NOMO-1 treated with dmso at 0.1 percent for 144 hours (cell line): Measurements from ENCODE around the gene THRA.
"Not testable (repeated sequence)": the region's sequence is repeated elsewhere in the genome, so short reads cannot be mapped to it uniquely, and the experiment has no call there.

Source experiments
- DNase-seq: peaks from one replicate; lab custom pipeline; 2025; ENCODE audit not compliant: unreplicated experiment; lab: John Stamatoyannopoulos, UW

Gene THRA

DNA sequence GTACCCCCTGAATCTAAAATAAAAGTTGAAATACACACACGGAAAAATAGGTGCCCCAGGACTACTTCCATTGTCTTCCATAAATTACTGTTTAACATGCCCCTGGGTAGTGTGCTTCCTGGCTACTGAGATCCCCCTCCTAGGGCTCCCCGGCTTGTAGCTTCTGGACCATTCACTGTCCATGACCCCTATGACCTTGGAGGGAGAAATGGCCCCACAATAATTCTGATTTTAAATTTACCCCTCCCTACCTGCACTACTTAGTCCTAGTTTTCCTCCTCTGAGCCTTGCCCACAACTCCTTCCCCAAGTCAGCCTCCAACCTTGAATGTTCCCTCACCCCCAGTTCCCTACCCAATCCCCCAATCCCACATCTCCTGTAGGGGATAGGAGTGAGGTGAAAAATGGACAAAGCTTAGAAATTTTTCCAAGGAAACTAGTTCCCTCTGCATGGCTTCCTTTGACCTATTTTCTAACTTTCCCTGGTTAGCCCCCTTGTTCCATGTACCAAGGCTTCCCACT, 49.5 kb downstream of the THRA start:
- no peak for DNase-seq

- no peak for DNase-seq
Measured at GRCh38 chr17:40112718-40113109, 49.9 kb downstream of the THRA start.

- DNase-seq = peak; percentile 97
Measured at GRCh38 chr17:40113110-40113906, 50.5 kb downstream of the THRA start.

DNA sequence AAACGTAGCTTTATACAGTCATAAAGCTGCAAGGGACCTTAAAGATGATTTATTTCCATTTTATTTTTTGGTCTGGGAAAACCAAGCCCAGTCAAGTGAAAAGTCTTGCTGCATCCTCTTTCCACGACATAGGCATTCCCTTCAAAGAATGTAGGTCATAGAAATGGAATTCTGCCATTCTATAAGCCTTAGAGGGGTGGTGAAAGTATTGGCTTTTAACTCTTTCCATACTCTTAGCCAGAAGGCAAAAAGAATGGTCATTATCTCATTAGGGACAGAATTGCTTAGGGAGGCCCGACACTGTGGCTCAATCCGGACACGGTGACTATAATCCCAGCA, 51.1 kb downstream of the THRA start:
- no peak for DNase-seq

GRCh38 chr17:40115101-40115436, 52.3 kb downstream of the THRA start:
- DNase-seq = no peak

GRCh38 chr17:40121181-40122135, 58.7 kb downstream of the THRA start, which contains the start of gene MSL1:
MSL1 (plus strand) TSS chr17:40121971; CDS start chr17:40122613, 642 bp downstream.
- no peak for DNase-seq

GRCh38 chr17:40122136-40122998, 59.6 kb downstream of the THRA start:
- no peak for DNase-seq

DNA sequence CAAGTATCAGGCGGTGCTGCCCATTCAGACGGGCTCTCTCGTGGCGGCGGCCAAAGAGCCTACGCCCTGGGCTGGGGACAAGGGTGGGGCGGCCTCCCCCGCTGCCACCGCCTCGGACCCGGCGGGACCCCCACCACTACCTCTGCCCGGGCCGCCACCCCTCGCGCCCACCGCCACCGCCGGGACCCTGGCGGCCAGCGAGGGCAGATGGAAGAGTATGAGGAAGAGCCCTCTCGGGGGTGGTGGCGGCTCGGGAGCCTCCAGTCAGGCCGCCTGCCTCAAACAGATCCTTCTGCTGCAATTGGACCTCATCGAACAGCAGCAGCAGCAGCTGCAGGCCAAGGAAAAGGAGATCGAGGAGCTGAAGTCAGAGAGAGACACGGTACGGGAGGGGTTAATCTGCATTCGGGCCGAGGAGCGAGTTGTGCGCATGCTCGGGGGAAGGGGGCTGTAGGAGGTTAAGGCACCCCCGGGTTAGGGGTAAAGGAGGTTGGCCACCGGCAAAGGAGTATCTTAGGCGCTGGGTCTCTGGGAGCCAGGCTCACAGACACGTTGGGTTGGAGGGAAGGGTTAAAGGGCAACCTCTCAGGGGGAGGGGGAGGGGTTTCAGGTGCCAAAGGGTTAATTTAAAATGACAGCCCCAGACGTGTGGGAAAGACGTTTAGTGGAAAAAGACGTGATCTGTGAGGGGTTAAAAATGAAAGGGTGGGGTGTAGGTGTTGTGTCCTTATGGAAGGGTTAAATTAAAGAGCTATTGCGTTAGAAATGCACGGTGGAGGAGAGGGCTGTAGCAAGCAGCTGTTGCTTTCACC, 60.4 kb downstream of the THRA start:
- no peak for DNase-seq

- DNase-seq = no peak
Measured at GRCh38 chr17:40123811-40124114, 61.0 kb downstream of the THRA start.

DNA sequence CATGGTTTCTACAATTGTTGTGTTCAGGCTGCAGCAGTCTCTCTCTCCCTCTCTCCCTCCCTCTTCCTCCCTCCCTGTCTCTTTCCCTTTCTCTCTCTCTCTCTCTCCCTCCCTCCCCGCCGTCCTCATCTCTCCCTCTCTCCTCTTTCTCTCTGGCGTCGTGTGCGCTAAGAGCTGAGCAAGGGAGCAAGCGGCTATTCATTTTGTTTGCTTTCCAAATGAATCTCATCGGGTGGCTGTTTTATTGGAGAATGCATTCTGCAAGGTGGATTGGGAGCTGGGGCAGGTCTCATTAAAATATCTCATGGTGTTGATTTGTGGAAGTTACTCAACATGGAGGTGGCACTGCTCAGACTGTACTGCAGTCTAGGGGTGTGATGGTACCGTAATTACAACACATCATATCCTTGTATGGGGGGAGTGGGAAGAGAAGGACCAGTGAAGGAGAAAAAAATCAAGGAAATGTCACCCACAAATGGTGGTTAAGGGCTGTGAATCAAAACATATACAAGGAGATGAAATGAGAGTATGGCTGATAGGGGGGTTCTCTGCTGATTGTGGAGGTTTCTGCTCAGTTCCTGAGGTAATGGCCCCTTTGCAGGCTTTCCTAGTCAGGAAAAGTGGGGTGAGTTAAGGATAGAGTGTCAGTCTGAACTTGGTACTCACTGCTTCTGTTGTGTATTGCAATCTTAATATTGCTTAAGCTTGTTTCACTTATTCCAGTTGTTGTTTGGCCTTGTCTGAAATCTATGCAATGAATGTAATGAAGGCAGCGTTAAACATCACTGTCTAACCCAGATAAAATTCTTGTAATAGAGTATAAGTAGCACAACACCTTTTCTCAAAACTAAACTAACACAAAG, 61.7 kb downstream of the THRA start:
- DNase-seq = no peak

GRCh38 chr17:40129498-40129897, 66.7 kb downstream of the THRA start:
- no peak for DNase-seq

GRCh38 chr17:40130352-40131042, 67.7 kb downstream of the THRA start:
- peak; percentile 83 for DNase-seq

- no peak for DNase-seq
Measured at GRCh38 chr17:40134184-40134583, 71.4 kb downstream of the THRA start.

GRCh38 chr17:40135817-40136216, 73.1 kb downstream of the THRA start:
- DNase-seq = no peak

DNA sequence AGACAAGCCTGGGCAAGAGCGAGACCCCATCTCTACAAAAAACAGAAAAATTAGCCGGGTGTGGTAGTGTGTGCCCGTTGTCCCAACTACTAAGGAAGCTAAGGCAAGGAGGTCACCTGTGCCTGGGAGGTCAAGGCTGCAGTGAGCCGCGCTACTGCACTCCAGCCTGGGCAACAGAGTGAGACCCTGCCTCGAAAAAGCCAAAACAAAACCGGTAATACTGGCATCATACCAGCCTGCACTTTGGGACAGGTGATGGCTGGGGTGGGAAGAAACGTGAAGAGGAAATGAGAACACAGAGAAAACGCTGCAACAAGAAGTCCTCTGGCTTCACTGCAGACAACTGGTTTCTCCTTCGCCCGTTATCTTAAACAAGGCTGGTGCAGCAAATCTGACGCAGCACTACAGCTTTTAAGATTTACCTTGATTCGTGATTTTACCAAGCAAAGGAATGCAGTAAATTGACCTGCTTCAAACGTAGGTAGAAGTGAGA, 76.8 kb downstream of the THRA start:
- DNase-seq = no peak

- DNase-seq = not testable (repeated sequence)
Measured at GRCh38 chr17:40143166-40143565, 80.4 kb downstream of the THRA start.
